ENCODE measurements around the gene LYL1.

Gene LYL1

DNA sequence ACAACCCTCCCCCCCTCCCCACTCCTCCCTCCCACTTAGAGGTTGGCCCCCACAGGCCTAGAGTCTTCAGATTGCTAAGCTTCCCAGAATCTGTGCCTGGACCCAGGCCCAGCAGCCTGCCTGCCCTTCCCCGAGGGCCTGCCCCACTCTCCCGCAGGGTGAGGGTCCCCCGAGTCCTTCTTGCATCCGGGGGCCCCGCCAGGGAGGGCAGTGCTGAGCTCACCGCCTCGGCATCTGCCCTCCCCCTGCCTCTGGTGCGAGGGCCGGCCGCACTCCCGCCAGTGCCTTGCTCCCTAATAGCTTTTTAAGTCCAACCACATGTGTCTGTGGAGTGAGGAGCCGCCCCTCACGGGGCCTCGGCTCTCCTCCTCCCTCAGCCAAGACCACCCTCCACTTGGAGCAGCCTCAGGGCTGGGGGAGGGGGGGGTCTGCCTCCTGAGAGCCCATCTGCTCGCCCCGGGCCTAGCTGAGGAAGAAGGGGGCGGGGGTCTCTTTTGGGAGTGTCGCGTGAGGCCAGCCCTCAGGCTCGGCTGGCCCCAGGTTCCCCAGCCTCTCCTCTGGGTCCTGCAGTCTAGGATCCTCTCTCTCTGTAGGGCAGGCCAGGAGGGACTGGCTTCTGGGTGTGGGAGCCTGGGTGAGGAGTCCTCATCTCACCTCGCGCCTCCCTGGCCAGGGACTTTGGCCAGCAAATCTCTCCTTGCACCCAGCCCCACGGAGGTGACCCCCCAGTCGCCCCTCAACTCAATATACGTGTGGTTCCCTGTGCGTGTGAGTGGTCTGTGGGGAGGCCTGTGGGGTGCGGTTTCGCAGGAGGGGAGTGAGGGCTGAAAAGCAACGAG is 47.2 kb downstream of the LYL1 start:
- DNase-seq (ENCODE audit: low spot score) = peak; percentile 92

GRCh38 chr19:13054626-13055212 is 47.9 kb downstream of the LYL1 start:
- no peak for DNase-seq (ENCODE audit: low spot score)

DNA sequence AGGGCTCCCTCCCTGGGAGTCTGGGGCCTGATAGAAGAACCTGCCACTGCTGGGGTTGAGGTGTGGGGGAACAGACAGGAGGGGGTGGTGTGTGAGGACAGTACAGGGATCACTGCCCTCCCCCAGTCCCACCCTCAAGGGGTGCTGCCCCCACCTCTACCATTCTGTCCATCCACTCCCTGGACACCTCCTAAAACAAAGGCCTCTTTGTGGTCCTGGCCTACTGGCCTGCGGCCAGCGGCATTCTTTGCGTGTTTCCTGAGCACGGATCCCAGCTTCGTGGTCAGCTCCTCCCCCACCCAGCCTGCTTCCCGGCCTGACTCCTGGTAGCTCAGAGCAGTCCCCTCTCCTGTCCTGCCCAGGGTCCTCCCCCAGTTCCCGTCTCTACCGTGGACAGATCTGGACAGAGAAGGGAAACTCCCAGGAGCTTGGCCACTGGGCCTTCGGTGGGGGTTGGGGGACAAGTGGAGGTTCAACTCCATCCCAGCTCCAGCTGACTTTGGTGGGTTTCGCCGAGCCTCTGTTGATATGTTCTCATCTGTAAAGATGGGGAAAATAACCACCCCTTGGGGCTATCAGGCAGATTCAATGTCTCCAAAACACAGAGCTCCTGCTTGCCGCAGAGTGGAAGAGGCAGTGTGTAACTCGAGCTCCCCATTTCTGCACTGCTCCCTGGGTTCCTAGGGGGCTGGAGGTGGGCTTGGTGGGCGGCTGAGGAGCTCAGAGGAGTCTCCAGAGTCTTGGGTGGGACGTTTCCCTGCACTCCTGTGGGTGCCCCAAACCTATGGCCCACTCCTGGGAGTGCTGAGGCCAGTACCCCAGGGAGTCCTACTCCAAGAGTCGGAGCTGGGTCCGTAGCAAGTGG is 48.7 kb downstream of the LYL1 start:
- DNase-seq (ENCODE audit: low spot score) = peak; percentile 98

DNA sequence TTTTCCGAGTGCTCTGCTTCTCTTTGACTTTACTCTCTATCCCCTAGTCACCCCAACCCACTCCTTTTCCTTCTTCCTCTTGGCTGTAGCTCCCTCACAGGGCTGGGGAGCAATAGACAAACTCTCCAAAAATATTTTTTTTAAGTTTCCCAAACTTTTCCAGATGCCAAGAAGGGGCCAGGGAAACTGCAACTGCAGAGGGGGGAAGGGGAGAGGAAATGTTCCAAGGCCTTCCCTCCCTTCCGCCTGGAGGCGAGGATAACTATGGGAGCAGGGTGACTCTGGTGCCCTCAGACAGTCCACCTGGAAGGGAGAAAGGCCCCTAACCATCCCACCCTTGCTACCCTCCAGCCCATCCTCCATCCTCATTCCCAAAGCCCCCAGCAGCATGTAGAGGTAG is 49.4 kb downstream of the LYL1 start:
- no peak for DNase-seq (ENCODE audit: low spot score)

DNA sequence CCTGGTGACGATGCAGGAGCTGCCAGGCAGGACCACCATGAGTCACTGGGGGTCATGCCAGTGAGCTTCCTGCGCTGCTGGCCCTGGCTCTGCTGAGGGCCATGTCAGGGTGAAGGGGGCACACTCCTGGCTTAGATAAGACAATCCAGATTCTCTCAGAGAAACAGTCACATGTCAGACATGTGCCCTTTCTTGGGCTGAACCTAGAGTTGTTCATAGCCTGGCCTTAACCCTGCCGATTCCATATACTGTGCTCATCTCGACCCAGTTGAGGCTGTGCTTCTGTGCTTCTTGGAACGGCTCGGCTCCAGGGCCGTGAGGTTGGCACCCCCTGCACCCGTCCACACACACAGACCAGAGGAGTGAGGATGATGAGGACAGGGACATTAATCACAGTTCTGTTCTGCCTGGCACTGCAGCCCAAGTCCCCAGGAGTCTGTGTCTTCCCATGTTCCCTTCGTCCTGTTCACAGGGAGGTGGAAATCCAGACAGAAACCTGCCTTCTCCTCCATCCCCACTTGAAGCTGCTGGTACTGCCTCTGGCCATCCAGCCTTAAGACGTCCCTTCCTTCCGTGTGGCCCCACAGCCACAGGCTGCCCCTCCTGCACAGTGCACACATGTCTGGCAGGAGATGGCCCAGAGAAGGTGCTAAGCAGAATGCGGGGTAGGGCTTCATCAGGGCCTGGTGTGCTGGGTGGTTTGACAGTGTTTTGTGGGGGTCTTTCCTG is 50.0 kb downstream of the LYL1 start:
- DNase-seq (ENCODE audit: low spot score) = no peak

DNA sequence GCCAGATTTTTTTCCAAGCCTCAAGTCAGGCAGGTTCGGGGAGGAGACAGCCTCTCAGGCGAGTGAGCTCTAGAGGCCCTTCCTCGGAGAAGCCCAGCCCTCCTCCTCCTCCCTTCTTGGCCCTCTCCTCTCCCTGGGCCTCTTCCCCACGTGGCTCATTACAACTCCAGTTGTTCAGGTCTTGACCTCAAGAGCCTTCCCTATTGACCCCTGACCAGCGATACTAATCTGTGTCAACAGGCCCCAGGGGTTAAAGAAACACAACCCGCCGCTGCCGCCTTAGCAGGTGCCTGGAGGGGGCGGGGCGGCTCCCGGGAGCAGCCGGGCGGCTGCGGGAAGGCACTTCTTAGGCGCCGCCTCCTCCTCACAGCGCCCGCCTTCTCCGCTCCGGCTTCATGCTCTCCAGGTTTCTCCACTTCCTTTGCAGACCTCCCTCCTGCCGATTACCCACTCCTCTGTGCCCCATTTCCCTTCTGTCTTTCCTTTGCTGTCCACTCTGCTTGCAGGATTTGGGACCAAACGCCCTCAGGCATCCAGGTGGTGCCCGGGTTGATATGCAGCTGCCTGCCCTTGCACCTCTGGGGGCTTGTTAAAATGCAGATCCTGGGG is 51.0 kb downstream of the LYL1 start:
- DNase-seq (ENCODE audit: low spot score) = no peak

DNA sequence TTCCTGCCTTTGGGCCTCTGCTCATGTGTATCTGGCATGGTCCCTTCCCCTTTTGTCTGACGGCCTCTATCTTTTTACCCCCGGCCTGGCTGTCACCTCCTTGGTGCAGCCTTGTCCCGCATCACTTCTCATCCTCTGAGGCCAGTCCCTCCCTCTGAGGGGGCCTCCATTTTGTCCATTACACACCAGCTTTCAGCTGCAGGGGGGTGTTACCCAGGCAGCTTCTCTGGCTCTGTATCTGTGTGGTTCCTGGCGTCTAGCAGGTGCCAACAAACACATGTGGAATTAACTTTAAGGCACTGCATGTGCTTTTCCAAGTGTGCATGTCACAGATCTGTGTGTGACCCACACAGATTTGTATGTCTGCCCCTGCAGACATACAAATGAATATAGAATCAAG is 52.4 kb downstream of the LYL1 start:
- no peak for DNase-seq (ENCODE audit: low spot score)
